ENCODE data around the gene MYO3B.

GRCh38 chr2:170354855-170355780, 177.2 kb downstream of the MYO3B start:
- no peak for TF ChIP-seq EZH2 (IDR thresholded peaks at IDR 0.05)
- no peak for TF ChIP-seq POLR2AphosphoS5 (IDR thresholded peaks at IDR 0.05; ENCODE audit: borderline replicate concordance, low read depth, low read length)
